ENCODE data around the gene DUSP1.

GRCh38 chr5:172751761-172752510, 19.1 kb downstream of the DUSP1 start:
- no peak for TF ChIP-seq GATA2 (IDR thresholded peaks at IDR 0.05; ENCODE audit: low read depth, low read length)
- TF ChIP-seq GATA3 (IDR thresholded peaks at IDR 0.05; ENCODE audit: low read depth, low read length), result no peak
